Kidney glomerular epithelial cell (primary cell): ENCODE measurements around the gene TCAIM.
"Not testable (repeated sequence)": the region's sequence is repeated elsewhere in the genome, so short reads cannot be mapped to it uniquely, and the experiment has no call there.

ENCODE experiments used
- DNase-seq: peaks from one replicate; lab custom pipeline; 2025; lab: John Stamatoyannopoulos, UW

TCAIM gene

DNA sequence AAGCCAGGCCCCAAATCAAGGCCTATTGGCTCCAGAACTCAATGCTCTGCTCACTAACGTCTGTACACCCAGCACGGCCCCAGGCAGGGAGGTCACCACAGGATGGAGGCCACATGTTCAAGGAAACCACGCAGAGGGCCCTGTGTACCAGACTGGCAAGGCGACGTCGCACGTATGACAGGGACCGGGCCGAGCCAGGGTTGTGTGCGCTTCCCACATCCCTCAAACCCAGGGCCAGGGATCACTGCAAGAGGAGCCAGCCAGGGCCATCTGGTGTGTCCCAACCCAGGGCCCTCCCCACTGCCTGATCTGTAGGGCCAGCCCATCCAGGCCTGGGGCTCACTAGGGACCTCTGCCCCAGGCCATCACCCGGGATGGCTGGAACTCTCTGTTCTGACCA, 76.9 kb downstream of the TCAIM start:
- DNase-seq, result no peak

DNA sequence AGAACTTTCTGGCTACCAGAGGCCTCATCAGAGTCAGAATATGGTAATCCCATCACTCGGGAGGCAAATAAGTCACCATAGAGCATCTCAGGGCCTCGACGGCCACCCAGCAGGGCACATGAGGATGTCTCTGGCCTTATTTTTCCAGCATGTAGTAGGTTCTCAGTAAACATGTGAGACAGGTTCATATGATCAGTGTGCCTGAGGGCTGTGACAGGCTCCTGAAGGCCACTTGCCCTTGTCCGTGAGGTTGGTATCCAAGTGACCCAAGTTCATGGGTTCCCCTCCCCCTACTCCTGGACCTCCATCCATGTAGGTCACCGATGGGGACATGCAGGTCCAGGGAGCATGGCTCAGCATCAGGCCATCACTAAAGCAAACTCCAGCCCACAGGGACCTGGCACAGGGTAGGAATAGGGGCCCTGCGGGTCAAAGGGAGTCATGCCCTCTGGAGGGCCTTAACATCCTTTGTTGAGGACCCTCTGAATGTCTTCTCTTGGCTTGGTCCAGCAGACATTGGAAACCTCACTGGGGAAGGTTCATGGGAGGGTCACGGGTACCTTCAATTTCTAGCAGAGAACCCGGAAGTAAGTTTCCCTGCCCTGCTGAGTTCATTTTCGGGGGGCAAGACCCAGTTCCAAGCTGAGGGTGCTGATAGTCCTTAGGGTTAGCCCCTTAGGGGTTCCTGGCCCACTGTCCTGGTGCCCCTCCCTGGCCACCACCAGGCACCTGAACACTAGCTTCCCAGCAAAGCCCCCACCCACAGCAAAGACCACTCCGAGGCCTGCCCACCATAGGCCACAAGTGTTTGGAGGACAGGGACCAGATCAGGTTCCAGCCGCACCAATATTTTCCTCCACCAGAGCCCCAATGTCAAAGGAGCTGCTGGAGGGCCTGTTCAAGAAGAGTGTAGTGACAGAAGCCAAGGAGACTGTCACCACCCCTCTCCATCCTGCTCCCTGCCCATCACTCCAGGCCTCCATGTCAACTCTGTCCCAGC, 77.8 kb downstream of the TCAIM start:
- DNase-seq, result no peak

DNA sequence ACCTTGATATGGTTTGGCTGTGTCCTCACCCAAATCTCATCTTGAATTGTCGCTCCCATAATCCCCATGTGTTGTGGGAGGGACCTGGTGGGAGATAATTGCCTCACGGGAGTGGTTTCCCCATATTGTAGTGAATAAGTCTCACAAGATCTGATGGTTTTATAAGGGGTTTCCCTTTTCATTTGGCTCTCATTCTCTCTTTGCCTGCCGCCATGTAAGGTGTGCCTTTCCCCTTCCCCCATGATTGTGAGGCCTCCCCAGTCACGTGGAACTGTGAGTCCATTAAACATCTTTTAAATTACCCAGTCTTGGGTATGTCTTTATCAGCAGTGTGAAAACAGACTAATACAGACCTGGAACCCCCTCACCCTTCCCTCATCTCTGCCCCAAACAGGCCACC, 79.6 kb downstream of the TCAIM start:
- not testable (repeated sequence) for DNase-seq

DNA sequence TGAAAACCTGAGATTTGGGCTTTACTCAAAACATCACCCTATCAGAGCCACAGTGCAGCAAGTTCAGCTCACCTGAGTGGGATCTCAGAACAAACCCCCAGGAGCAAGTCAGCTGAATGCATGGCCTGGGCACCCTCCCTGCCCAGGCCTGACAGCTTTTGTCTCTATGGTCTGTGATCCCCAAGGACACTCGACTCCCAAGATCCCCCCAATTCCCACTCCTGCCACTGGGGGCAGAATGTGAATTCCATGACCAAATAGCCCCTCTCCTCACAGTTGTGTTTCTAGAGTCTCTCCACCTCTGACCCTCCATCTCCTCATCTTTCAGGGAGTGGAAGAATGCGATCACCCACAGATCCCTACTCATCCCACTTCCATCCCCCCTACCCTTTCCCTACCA, 80.0 kb downstream of the TCAIM start:
- DNase-seq, result no peak

DNA sequence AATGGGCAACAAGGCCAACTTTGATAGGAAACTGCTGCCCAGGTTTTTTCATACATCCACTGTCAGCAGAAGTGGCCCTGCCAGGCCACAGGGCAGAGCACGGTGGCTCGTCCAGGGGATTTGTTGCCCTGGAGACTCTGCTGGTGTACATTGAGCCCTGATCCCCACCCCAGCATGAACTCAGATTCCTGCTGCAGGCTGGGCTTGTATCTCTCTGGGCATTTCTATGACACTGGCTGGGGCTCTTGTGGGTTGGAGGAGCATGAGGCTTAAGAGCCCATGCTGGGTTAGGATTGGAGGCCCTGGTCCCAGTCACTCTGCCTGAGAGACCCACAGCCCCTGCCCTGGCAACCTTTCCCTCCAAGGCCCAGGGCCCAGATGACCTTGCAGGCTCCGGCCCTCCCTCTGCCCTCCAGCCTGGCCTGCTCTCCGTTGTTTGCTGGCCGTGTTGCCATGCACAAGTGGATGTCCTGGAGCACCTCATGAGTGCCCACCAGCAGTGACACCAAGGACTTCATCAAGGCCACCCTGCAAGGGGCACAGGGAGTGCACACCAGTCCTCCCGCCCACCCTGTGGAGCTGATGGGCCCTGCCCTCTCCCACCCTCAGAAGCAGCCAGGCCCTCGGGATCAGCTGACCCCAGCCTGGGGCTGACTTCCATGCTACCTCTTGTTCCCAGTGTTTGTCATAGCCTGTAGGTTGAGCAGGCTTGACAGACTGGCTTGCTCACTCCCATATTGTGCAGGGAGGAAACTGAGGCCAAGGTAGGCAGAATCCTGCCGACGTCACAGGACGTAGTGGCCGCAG, 80.8 kb downstream of the TCAIM start:
- no peak for DNase-seq

DNA sequence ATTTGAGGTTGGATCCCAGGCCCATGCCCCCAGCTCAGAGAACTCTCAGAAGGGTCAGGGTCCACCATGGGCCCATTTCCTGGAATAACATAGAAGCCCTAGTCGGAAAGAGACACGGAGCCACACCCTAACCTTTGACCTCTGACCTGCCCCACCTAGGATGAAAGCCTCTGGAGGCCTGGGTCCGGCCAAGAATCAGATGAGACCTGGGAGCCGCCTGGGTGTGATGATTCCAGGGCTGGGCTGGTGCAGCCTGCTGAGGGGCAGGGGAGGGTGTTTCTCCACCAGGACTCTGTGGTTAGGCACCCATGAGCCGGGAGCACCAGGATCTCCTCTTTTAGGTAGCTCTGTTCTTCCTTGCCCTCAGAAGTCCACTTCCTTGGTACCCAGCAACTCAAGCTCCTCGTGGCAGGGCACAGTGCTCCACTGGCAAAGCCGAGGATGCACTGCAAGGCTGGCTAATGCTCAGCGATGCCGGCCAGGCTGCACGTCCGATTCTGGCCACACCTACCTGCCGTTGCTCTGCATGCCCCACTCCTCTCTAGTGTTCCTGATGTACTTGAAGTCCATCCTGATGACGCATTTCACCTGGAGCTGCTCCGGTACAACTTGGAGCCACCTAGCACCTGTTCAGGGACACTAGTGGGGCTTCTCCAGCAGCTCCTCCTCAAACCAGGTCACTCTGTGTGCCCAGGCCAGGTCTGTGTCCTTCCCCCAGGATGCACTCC, 81.5 kb downstream of the TCAIM start:
- DNase-seq, result no peak

DNA sequence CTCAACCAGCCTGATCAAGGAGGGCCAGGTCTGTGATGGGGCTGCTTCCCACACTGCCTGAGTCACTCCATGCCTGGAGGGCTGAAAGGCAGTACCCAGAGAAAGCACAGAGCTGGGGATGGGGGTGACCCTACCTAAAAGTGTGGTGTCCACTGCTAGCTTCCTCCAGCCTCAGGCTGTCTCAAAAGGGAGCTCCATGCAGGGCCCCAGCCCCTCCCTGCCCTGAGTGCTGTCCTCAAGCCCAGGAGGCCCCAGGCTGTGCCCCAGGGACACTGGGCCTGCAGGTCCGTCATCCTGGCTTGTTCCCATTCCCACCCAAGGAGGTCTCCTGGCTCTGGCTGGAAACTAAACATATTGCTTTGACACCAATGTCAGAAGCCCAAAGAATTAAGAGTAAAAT, 82.1 kb downstream of the TCAIM start:
- DNase-seq, result no peak

DNA sequence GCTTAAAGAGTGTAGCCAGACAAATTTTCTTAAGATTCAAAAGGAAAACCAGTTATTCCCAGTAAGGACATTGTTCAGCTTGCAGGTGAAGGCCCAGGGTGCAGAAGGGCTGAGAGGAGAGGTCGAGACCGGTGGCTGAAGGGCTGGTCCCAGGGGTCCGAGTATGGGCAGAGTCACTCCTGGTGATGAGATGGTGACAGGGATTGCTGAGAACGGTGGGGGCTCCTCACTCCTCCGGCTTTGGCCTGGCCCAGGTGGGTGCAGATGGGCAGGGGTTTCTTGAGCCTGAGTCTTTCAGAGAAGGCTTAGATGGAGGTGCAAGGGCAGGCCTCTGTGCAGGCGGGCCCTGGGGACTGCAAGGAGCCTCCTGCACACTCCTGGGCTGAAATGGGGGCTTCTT, 82.7 kb downstream of the TCAIM start:
- no peak for DNase-seq

DNA sequence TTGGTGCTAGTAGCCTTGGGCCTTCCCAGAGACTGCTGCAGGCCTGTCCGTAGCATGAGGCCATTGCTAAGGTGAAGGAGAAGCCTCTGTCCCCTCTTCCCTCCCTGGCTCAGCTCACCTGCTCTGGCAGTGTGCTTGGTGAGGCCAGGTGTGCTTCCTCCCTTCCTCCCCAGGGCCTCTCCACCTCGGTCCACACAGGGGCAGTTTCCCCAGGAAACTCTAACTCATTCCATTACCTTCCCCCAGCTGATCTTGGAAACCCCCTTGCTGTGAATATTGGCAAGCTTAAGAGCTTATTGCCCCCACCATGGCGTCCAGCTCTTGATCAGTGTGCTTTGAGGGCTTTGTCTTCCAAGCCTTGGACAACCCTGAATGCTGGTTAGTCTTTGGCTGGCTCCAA, 86.2 kb downstream of the TCAIM start:
- no peak for DNase-seq

DNA sequence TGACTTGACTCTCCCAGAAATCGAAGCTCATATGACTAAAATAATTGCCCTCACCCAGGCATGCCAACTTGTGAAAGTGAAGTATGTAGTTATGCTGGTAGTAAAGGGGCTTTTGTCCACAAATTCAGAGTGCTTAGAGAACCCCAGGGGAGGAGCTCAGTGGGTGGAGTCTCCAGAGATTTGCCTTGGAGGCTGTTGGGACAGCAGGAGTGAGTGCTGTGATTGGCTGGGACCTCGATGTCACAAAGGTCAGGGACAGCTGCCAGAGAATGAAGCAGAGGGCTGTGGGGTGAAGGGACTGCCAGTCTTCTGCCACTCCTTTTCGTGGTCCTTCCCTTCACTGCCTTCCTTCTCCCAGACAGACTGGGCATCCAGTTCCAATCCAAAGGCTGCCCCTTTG, 89.1 kb downstream of the TCAIM start:
- DNase-seq, result no peak

DNA sequence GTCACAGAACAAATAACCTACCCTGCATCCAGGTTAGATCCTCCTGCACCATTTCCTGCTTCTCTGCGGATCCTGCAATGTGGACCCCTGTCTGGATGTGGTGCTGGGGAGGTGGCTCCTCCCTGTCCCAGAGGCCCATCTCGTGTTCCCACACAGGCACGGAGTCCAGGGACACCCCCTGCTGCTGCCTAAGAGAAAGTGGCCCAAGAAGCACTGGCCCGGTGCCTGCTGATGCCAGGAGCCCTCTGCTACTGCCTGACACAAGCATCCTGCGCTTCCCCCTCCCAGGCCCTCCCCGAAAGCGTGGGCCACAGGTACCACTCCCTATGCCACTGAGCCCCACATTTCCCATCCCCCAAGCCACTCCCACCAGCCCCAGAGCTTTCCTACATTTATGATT, 90.3 kb downstream of the TCAIM start:
- no peak for DNase-seq

DNA sequence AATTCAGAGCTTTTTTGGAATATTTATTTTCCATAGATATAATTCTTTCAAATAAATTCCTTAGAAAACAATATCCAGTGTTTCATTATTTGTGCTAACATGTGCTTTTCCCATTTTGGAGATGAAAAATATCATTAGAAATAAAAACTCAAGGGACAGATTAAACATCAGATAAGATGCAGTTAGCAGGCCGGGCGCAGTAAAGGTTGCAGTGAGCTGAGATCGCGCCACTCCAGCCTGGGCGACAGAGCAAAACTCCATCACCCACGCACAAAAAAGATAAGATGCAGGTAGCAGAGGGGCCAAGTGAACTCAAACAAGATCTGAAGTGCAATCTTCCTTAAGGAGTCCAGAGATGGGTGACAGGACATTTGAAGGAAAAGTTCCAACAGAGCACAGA, 90.9 kb downstream of the TCAIM start:
- no peak for DNase-seq

DNA sequence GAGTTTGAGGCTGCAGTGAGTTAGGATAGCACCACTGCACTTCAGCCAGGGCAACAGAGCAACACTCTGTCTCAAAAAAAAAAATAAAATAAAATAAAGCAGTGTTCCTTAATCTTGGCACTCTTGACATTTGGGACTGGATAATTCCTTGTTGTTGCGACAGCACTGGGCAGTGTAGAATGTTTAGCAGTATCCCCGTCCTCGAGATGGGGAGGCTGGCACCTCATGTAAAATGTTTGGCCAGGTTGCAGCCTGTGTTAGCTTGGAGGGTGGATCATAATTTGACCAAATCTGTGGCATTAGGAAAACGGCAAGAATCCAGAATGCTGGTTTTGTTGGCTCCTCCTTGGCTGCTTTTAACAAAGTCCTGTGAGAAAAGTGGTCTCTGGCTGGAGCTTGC, 91.9 kb downstream of the TCAIM start:
- DNase-seq, result no peak

DNA sequence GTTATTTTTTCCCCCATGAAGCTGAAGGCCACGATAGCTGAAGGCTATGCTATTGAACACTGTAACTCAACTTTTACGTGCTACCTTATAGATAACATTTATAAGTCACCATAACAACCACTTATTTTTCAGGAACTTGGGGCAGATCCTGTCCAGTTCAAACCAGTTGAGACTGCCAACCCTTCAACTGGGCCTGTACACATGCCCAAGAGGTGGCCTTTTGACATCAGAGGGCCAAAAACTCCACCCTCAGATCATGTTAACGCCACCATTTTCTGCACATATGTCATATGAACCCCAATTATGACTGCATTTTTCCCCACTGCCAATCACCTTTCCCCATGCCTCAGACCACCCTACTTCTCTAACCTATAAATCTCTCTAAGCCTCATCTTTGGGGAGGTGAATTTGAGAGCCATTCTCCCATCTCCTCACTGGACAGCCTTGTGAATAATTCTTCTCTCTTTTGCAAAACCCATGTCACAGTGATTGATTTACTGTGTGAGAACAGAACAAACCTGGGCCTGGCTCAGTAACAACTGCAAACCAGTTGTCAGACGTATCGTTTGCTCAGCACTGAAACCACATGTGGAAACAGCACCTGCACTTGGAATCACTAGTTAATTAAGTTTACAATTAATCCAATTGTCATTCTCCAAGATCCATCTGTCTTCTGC, 96.4 kb downstream of the TCAIM start:
- no peak for DNase-seq

DNA sequence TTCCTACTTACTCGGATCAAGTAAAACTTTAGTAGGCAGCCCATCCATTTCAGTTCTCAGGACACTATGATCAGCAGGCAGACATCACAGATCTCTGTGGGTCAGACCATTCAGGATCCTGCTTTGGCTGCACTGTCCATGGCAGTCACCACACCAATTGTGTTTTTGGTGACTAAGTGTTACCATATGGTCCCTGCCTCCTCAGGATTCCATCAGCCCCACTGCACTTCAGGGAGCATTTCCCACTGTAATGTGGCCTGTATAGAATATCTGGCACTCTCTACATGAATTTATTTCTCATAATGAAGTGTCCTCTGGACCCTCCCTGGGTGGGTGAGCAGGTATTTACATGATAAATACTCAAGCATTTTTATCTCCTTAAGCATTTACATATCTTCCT, 97.6 kb downstream of the TCAIM start:
- no peak for DNase-seq

DNA sequence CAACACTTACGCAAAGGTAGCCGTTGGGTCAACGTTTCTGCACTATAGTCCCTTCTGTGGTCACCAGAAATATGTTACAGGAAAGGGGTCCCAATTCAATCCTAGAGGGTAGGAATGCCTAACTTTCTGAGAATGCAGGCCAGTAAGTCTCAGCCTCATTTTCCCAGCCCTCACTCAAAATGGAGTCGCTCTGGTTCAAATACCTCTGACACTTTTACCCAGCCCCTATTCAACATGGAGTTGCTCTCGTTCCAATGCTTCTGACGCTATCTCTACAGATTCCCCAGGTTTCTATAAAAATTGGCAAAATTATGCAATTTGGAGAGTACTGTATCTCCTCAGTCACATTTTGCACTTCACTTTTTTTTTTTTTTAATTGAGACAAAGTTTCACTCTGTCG, 99.2 kb downstream of the TCAIM start:
- no peak for DNase-seq

DNA sequence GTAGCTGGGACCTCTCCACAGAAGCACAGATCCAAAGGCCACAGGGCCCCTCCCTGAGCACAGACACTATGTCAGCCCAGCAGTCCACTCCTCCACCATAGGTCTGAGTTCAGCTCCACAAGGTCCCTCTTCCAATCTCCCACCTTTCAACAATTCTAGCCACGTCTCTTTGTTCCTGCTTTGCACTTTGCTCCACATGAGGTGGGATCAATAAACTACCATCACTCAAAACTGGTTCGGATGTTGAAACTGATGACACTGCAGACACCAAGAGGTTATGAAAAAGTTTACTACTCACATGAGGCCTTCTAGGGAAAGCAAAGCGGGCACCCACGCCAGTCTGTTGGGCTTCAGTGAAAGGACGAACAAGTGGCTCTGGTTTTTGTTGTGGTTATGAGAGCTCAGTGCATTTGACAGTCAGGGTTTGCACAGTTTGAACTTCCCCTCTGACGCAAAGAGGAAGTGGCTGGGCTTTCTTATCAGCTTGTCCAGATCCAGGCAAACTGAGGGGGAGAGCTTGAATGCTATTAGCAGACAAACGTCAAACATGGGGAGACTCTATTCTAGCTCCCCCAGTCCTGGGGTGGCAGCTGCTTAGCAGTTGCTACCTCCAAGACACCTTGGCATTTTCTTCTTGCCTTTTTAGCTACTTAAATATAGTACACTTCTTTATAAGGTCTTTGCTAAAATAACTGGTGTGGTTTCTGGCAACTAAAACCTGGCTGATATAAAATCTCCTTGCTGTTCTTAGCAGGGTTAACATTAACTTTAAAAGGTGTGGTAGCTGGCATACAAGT, 101.1 kb downstream of the TCAIM start:
- no peak for DNase-seq

DNA sequence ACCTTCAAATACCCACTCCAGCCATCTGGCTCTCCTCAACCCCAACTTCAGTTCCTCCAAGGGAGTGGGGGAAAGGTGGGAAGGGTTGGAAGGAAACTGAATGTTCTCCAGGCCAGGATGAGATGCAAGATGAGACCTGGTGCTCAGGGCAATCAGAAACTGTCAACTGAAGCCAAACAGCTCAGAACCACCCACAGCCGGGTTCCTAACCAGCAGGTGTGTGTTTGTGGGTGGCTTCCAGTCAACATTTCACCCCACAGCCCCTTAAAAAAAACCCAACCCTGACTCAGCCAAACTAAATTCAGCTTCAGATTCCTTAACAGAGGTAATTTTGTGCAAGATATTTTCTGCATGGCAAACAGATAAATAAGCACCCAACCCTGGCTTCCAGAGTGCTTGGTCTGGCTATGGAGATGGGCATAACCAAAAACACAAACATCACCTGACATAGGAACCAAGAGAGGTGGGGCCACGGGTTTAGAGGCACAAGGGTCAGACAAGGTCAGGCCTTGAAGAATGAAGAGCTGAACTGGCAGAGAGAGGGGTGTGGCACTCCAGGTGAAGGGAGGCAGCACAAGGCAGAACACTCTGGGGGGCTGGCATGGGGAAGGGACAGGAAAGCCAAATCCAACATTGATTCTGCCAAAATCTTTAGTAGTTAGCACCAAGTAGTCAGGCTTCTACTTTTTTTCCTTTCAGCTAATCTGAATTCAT, 104.2 kb downstream of the TCAIM start:
- no peak for DNase-seq

DNA sequence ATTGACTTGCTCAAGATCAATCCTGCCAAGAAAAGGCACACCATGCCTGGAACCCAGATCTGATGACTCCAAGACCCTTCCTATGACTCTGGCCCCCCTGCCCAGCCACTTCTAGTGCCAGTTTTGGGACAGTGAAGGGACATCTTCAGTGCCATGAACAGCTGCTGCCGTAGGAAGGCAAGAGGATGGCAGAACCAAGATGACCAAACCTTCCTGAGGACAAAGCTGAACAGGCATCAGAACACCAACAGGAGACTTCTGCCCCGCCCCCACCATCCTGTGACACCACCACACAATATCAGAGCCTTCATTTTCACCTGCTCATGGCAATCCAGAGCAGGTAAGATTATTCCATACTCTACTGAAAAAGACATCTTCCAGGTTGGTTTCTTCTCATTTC, 105.9 kb downstream of the TCAIM start:
- DNase-seq, result no peak

DNA sequence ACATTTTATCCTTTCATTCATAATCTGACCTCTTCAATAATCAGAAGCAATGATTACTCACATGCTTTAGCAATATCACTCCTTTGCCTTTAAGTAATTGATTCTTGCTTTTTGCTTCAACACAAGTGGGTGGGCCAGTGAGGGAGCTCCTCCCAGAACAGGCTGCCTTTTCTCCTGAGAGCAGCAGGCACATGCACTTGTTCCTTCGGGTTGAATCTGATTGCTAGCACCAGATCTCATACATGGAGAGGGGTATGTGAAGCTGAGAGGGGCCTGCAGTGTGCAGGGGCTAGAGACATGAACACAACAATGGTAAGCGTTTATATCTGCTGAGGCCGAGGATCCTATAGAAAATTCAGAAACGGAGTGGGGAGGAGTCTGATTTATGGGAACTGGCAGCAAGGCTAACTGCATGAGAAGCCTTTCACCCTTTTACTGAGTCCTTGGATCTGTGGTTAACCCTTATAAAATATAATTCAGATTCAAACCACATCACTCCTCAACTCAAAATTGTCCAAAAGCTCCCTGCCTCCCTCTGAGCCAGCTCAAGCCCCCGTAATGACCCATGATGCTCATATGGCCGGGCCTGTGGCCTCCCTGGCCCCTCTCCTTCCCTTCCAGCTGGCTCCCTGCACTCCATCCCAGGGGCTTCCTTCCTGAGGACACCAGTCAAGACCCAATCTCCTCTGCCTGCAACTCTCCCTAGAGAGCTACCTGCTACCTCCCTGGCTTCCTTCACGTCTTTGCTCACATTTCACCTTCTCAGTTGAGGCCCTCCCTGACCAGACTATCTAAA, 106.5 kb downstream of the TCAIM start:
- no peak for DNase-seq
